ENCODE data around the gene CDC42EP3.
A peak's percentile ranks its signal among the peaks of the same experiment; 100 is the strongest.

CDC42EP3 gene

GRCh38 chr2:37671009-37671815, at the start of gene CDC42EP3:
CDC42EP3 (minus strand) TSS chr2:37671642; CDS start chr2:37646587, 25,055 bp downstream.
- DNase-seq = peak; percentile 57

- peak; percentile 7 for DNase-seq
Measured at GRCh38 chr2:37721201-37721560, 49.7 kb upstream of the CDC42EP3 start.

- DNase-seq = no peak
Measured at GRCh38 chr2:37720533-37721200, 49.2 kb upstream of the CDC42EP3 start.

- DNase-seq = no peak
Measured at GRCh38 chr2:37718515-37719161, 47.2 kb upstream of the CDC42EP3 start.

- peak; percentile 14 for DNase-seq
Measured at GRCh38 chr2:37713258-37713700, 41.8 kb upstream of the CDC42EP3 start.

- no peak for DNase-seq
Measured at GRCh38 chr2:37711831-37712230, 40.4 kb upstream of the CDC42EP3 start.

- no peak for DNase-seq
Measured at GRCh38 chr2:37711308-37711731, 39.9 kb upstream of the CDC42EP3 start.

GRCh38 chr2:37709111-37709510, 37.7 kb upstream of the CDC42EP3 start:
- DNase-seq = no peak

- no peak for DNase-seq
Measured at GRCh38 chr2:37708146-37708545, 36.7 kb upstream of the CDC42EP3 start.

- no peak for DNase-seq
Measured at GRCh38 chr2:37707393-37707792, 36.0 kb upstream of the CDC42EP3 start.

GRCh38 chr2:37706334-37707183, 35.1 kb upstream of the CDC42EP3 start:
- DNase-seq = no peak

GRCh38 chr2:37705191-37705590, 33.7 kb upstream of the CDC42EP3 start:
- no peak for DNase-seq

GRCh38 chr2:37698931-37699481, 27.6 kb upstream of the CDC42EP3 start:
- DNase-seq = no peak

GRCh38 chr2:37695336-37695735, 23.9 kb upstream of the CDC42EP3 start:
- DNase-seq = no peak

- DNase-seq = no peak
Measured at GRCh38 chr2:37692711-37693110, 21.3 kb upstream of the CDC42EP3 start.

GRCh38 chr2:37689751-37690150, 18.3 kb upstream of the CDC42EP3 start:
- no peak for DNase-seq

- DNase-seq = no peak
Measured at GRCh38 chr2:37688771-37689468, 17.5 kb upstream of the CDC42EP3 start.

- no peak for DNase-seq
Measured at GRCh38 chr2:37686792-37687526, 15.5 kb upstream of the CDC42EP3 start.

GRCh38 chr2:37684809-37685208, 13.4 kb upstream of the CDC42EP3 start:
- DNase-seq = no peak

- DNase-seq = no peak
Measured at GRCh38 chr2:37683921-37684780, 12.7 kb upstream of the CDC42EP3 start.

Measured in GOT3 (cell line).